SU-DHL-6 (cell line): ENCODE results near the gene ARHGEF11.

Experiments
- H2AFZ ChIP-seq: fragments of 200-600 bp; sonication (generic); 2 replicates; pipeline ENCODE4 v1.6.1; 2014; ENCODE audit warnings: low read depth, mild to moderate bottlenecking, moderate library complexity, mixed read lengths, antibody characterized with exemption, low read length; ENCODE audit not compliant: severe bottlenecking
- H3F3A ChIP-seq: fragments of 200-600 bp; shearing (Covaris generic); 2 replicates; pipeline ENCODE4 v1.6.0; 2016; ENCODE audit warnings: antibody characterized with exemption, mild to moderate bottlenecking; ENCODE audit not compliant: insufficient read depth
- H3K27ac ChIP-seq: fragments of 200-600 bp; sonication (generic); 2 replicates; pipeline ENCODE4 v1.5.1; 2016; ENCODE audit warnings: low read depth, mild to moderate bottlenecking, low read length, moderate library complexity, mixed read lengths
- H3K27me3 ChIP-seq: fragments of 200-600 bp; sonication (generic), shearing (Covaris generic); 2 replicates; pipeline ENCODE4 v1.6.0; 2014; ENCODE audit warnings: mild to moderate bottlenecking, low read length
- H3K36me3 ChIP-seq: fragments of 200-600 bp; sonication (generic); 2 replicates; pipeline ENCODE4 v1.6.1; 2014; ENCODE audit warnings: mild to moderate bottlenecking, low read length, mixed read lengths
- H3K4me2 ChIP-seq: fragments of 300-600, 200-600 bp; shearing (Covaris generic), sonication (generic); 2 replicates; pipeline ENCODE4 v1.6.0; 2014; ENCODE audit warnings: low read length, low read depth, mild to moderate bottlenecking; ENCODE audit not compliant: poor library complexity, severe bottlenecking
- H3K4me3 ChIP-seq: fragments of 200-600 bp; sonication (generic); 2 replicates; pipeline ENCODE4 v1.5.1; 2014; ENCODE audit warnings: antibody characterized with exemption, low read length, mild to moderate bottlenecking, mixed read lengths; ENCODE audit not compliant: insufficient read depth, poor library complexity, severe bottlenecking
- H3K79me2 ChIP-seq: fragments of 200-600 bp; sonication (generic); 2 replicates; pipeline ENCODE4 v1.6.1; 2014; ENCODE audit warnings: mild to moderate bottlenecking, low read length, moderate library complexity; ENCODE audit not compliant: insufficient read depth
- H3K9ac ChIP-seq: fragments of 200-600 bp; sonication (generic); 2 replicates; pipeline ENCODE4 v1.7.0; 2014; ENCODE audit warnings: mild to moderate bottlenecking, low read length
- H3K9me2 ChIP-seq: fragments of 200-600 bp; sonication (generic); replicated peaks from 2 replicates; pipeline ENCODE4 v1.6.1; 2014; ENCODE audit warnings: low read length; ENCODE audit not compliant: insufficient read depth
- H3K9me3 ChIP-seq: fragments of 200-600 bp; sonication (generic); 2 replicates; pipeline ENCODE4 v1.6.1; 2014; ENCODE audit warnings: low read length, mixed read lengths; ENCODE audit not compliant: insufficient read depth
- H4K20me1 ChIP-seq: fragments of 200-600 bp; sonication (generic); 2 replicates; pipeline ENCODE4 v1.6.1; 2014; ENCODE audit warnings: low read depth, mild to moderate bottlenecking, antibody characterized with exemption, low read length, moderate library complexity, mixed read lengths
- EZH2phosphoT487 ChIP-seq: fragments of 200-600 bp; sonication (generic), shearing (Covaris generic); conservative IDR thresholded peaks from 2 replicates; pipeline ENCODE4 v1.6.1; 2018; ENCODE audit warnings: mild to moderate bottlenecking, antibody characterized with exemption, low read length, moderate library complexity, mixed read lengths
- TF ChIP-seq, protein P1 (sequence below): fragments of 200-600 bp; sonication (generic); IDR thresholded peaks from one replicate; pipeline ENCODE4 v1.5.1; 2017; ENCODE audit warnings: antibody characterized with exemption, mild to moderate bottlenecking, low read length, moderate library complexity; ENCODE audit not compliant: insufficient read depth, poor library complexity, severe bottlenecking

The ARHGEF11 gene

DNA sequence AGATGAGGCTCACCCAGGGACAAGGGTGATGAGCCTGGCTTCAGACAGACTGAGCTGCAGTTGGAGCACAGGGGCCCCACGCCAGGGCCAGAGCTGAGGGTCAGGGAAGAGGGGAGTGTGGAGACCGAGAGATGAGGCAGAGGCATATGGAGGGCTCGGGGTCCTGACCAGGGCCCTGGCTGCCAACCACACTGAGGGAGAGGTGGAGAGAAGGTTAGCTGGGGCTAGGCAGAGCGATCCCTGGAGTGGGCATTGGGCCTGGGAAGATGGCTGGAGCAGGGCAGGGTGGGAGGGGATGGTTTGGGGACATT lies 144.0 kb downstream of the ARHGEF11 start:
- H3K4me2 ChIP-seq: no peak overlapping the region
- H3K9me3 ChIP-seq: no peaks in the 10 kb centered on the region
- H2AFZ ChIP-seq: no peak overlapping the region
- no peaks in the 10 kb centered on the region for H4K20me1 ChIP-seq
- no peaks in the 10 kb centered on the region for H3K9me2 ChIP-seq
- H3K79me2 ChIP-seq: no peaks in the 10 kb centered on the region
- no peak overlapping the region for H3K4me3 ChIP-seq
- no peak for TF ChIP-seq EZH2phosphoT487
- TF ChIP-seq, protein P1, sequence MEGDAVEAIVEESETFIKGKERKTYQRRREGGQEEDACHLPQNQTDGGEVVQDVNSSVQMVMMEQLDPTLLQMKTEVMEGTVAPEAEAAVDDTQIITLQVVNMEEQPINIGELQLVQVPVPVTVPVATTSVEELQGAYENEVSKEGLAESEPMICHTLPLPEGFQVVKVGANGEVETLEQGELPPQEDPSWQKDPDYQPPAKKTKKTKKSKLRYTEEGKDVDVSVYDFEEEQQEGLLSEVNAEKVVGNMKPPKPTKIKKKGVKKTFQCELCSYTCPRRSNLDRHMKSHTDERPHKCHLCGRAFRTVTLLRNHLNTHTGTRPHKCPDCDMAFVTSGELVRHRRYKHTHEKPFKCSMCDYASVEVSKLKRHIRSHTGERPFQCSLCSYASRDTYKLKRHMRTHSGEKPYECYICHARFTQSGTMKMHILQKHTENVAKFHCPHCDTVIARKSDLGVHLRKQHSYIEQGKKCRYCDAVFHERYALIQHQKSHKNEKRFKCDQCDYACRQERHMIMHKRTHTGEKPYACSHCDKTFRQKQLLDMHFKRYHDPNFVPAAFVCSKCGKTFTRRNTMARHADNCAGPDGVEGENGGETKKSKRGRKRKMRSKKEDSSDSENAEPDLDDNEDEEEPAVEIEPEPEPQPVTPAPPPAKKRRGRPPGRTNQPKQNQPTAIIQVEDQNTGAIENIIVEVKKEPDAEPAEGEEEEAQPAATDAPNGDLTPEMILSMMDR: no peak
- H3K9ac ChIP-seq: no peak overlapping the region
- no peaks in the 10 kb centered on the region for H3K27me3 ChIP-seq
- no peaks in the 10 kb centered on the region for H3F3A ChIP-seq
- H3K36me3 ChIP-seq: no peaks in the 10 kb centered on the region
- no peak overlapping the region for H3K27ac ChIP-seq

DNA sequence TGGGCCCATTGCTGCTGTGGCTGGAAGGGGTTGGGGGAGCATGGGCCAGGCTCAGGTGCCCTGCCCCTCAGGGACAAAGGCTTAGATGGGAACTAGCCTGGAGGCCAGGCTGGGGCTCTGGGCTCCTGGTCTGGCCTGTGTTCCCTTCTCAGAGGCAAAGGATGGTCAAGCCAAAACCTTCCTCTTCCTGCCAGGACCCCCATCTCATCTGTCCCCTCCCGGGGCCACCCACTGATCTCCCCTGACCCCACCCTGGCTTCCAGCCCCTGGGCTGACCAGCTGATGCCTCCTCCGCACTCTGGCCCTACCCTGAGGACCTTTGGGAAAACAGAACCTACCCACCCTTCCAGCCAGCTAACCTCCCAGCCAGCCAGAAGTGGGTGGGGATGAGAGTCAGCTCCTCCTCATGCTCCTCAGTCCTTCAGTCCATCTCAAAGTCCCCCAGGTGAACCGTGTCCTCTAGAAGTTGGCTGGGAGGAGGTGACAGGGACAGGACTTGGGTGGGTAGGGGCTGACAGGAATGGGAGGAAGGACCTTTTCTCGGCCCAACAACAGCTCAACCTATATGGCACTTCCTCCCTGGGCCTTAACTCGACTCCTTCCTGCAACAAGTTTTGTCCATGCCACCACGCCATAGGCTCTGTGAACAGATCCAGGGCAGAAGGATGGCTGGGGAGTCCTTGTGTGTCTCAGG lies 144.5 kb downstream of the ARHGEF11 start:
- H3K79me2 ChIP-seq: no peaks in the 10 kb centered on the region
- no peak overlapping the region for H3K4me2 ChIP-seq
- TF ChIP-seq, protein P1: no peak
- no peak for TF ChIP-seq EZH2phosphoT487
- no peaks in the 10 kb centered on the region for H4K20me1 ChIP-seq
- H3K27me3 ChIP-seq: no peaks in the 10 kb centered on the region
- H3K4me3 ChIP-seq: no peak overlapping the region
- H3F3A ChIP-seq: no peaks in the 10 kb centered on the region
- H3K9me3 ChIP-seq: no peaks in the 10 kb centered on the region
- no peaks in the 10 kb centered on the region for H3K9me2 ChIP-seq
- no peak overlapping the region for H3K27ac ChIP-seq
- no peak overlapping the region for H2AFZ ChIP-seq
- H3K36me3 ChIP-seq: no peaks in the 10 kb centered on the region
- no peak overlapping the region for H3K9ac ChIP-seq

GRCh38 chr1:156899956-156900718 lies 145.4 kb downstream of the ARHGEF11 start:
- TF ChIP-seq EZH2phosphoT487: no peak
- Histone ChIP-seq H3K79me2 (no peaks in the 10 kb centered on the region), H3K27me3 (0 out of 2 replicates have a peak, but pooled peaks cover 2% of the 10 kb centered on the region), H3K9me2 (no peaks in the 10 kb centered on the region), H3F3A (no peaks in the 10 kb centered on the region), H3K9ac (no peak overlapping the region), H3K4me3 (no peak overlapping the region), H3K27ac (no peak overlapping the region), H4K20me1 (no peaks in the 10 kb centered on the region), H3K36me3 (no peaks in the 10 kb centered on the region), H3K4me2 (no peak overlapping the region), H2AFZ (no peak overlapping the region), H3K9me3 (no peaks in the 10 kb centered on the region)
